Activated naive CD4-positive, alpha-beta T cell (primary cell): Measurements from ENCODE around the gene SHC1.
A peak's percentile ranks its signal among the peaks of the same experiment; 100 is the strongest.
"Not testable (repeated sequence)": the region's sequence is repeated elsewhere in the genome, so short reads cannot be mapped to it uniquely, and the experiment has no call there.

Experiments used
- DNase-seq, 4 experiments: peaks; one replicate each; lab custom pipeline; 2025; lab: John Stamatoyannopoulos, UW

The SHC1 gene

GRCh38 chr1:154995301-154995983, 24.9 kb upstream of the SHC1 start:
- DNase-seq, result not testable (repeated sequence)

GRCh38 chr1:154994591-154994990, 24.0 kb upstream of the SHC1 start:
- DNase-seq, result no peak

DNA sequence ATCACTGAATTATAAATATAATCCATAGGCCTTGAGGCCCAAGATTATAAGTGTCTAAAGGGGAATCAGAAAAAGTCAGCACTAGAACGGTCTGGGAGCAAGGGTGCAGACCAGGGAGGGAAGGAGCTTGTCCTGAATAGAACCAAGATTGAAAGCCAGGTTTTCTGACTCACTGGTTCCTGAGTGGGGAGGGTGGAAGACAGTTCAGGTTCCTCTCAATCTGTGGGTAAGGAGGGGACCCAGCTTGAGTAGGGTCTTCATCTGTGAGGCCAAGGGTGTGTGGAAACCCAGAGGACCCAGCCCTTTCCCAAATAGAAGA, 23.7 kb upstream of the SHC1 start:
- no peak for DNase-seq

DNA sequence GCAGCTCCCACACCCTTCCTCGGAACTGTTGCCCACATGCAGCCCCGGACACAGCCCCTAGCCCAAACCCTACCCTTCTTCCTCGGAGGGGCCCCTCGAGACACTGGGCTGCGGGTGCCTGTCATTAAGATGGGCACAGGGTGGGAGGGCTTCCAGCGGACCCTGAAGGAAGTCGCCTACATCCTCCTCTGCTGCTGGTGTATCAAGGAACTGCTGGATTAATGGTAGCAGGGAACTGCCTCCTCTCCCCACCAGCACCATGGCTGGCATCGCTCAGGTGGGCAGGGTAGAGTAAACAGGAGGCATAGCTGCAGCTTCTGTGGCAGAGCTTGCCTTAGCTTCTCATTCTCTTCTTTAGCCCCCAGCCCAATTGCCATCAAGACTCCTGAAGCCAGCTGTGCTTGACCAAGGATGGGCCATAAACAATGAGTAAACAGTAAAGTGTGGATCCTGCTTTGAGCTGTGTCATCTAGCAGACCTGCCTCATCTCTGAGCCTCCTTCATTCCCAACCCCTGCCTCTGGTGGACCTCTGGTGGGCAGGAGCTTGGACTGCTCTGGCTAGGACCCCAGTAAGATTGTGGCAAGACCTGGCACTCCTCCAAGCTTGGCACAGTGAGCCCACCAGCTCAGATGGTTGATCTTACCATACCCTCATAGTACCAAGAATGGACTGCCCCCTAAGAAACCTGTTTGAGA, 23.2 kb upstream of the SHC1 start, which contains the start of gene LENEP:
LENEP (plus strand) TSS at position 15 of the 697 bp plus-strand sequence; CDS start at position 37, 22 bp downstream.
- DNase-seq, result no peak

- no peak for DNase-seq
These were observed 22.4 kb upstream of the SHC1 start for GRCh38 chr1:154992721-154993571.

DNA sequence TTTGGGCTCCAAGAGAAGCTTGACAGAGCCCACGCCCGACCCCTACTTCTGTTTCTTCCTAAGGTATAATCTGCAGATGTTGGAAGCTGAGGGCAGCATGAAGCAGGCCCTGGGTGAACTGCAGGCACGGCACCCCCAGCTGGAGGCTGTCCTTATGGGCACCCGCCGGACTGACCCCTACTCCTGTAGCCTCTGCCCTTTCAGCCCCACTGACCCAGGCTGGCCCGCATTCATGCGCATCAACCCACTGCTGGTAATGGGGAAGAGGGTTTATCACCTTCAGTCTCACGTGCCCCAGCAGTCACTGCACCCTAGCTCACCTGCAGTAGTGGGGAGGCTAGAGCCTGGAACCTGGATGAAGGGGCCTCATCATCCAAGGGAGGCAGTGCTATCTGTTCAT, 19.7 kb upstream of the SHC1 start:
- no peak for DNase-seq

GRCh38 chr1:154989195-154989860, 18.8 kb upstream of the SHC1 start:
- no peak for DNase-seq

- no peak for DNase-seq
These were observed 17.8 kb upstream of the SHC1 start for GRCh38 chr1:154988058-154988954.

GRCh38 chr1:154987326-154987725, 16.8 kb upstream of the SHC1 start:
- DNase-seq, result no peak

GRCh38 chr1:154986736-154987135, 16.2 kb upstream of the SHC1 start:
- not testable (repeated sequence) for DNase-seq

- DNase-seq, result no peak
These were observed 13.4 kb upstream of the SHC1 start for GRCh38 chr1:154983776-154984466.

- DNase-seq, result peak; percentile 86 to 88 (median 86)
These were observed 12.5 kb upstream of the SHC1 start, which contains the start of gene FLAD1 for GRCh38 chr1:154982897-154983648. Gene FLAD1, plus strand, starts transcription at chr1:154983344. Its CDS starts 351 bp downstream, at chr1:154983695.

DNA sequence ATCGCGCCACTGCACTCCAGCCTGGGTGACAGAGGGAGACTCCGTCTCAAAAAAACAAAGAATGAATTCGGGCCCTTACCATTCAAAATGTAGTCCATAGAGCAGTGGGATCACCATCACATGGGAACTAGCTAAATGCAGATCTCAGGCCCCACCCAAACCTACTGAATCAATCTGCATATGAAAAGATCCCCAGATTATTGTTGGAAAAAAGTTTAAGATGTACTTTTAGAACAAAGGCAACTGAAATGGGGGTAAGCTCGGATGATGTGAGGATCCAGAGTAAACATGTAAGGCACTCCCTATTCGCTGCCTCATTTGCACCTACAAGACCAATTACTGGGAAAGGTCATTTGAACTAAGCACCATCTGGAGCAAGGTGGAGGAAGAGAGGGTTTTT, 11.8 kb upstream of the SHC1 start:
- DNase-seq, result no peak

GRCh38 chr1:154978360-154978759, 7.8 kb upstream of the SHC1 start:
- no peak for DNase-seq

DNA sequence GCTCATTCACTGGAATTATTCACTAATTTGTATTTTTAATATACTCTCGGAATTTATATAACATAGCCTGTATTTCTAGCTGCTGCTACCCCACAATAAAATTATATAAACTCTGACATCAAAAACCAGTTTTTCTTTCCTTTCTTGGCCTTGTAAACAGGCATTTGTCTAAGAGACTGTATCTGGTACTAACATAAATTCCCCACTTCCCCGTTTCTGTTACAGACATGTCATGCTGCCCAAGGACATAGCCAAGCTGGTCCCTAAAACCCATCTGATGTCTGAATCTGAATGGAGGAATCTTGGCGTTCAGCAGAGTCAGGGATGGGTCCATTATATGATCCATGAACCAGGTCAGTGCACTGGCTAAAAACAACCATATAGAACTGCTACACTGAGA, 7.2 kb upstream of the SHC1 start:
- DNase-seq, result not testable (repeated sequence)

GRCh38 chr1:154975409-154976059, 5.0 kb upstream of the SHC1 start:
- peak in 3 of 4 experiments; percentile 24 to 27 (median 27) for DNase-seq

DNA sequence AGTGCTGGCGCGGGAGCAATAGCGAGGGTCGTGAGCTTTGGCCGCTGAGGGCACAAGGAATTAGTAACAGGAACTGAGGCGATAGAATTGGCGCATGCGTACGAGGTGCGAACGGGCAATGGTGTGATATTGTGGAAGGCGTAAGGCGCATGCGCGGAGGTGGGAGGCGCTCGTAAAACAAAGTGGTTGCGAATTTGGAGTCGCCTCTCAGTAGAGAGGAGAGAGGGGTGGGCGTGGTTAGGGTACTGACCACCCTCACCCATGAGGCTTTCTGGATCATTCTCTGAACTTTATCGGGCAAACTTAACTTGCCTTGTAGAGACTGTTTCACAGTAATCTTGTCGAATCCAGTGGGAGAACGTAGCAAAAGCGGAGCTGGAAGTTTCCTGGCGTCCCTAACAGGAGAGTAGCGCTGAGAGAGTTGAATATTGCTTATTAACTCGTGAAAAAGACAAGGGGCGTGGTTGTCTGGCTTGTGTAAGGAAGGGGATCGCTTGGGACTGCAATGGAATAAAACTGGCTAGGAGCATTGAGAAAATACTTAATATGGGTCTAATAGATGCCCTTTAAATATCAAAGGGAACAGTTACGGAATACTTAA, 4.4 kb upstream of the SHC1 start:
- DNase-seq, result peak; percentile 88 to 94 (median 92)

DNA sequence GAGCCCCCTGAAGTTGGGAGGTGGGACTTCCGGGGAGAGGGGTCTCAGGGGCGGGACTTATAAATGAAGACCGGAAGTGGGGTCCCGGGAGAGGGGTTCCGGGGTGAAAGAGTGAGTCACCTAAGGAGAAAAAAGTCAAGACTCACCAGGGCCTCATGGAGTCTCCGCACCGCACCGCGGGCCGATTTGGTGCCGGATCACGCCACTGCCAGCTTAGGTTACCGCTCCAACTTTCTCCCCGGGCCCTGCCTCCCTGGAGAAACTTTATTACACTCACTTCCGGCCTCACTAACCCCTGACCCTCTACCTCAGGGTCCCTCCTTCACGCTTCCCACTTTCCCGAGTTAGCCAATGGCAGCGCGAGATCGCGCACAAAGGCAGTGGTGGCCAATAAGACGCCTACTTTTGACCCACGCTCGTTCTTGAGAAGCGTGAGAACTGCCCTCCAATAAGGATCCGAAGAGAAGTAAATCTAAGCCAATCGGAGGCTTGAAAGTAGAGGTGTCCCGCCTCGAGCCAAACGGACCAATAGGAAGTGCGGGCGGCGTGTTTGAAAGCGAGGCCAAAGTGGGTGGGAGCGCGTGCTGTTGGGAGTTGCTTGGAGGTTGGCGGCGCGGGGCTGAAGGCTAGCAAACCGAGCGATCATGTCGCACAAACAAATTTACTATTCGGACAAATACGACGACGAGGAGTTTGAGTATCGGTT, 3.7 kb upstream of the SHC1 start, which contains the start of gene CKS1B:
CKS1B (plus strand) TSS at position 580 of the 706 bp plus-strand sequence; CDS start at position 645, 65 bp downstream.
- DNase-seq, result peak; percentile 88 to 94 (median 92)
